Upper lobe of left lung (tissue), 6 donors: ENCODE measurements around the gene HOXA5. TPM values are rescaled to one million over a fixed set of nuclear protein-coding genes. Genes with fewer than 3 reads are reported as not detected.

Experiments
- ATAC-seq, 2 donors: fragments of 200-7000 bp; cut with Tn5 transposase; one replicate each; pipeline ENCODE4 v1.9.1; 2022; ENCODE audit warnings: mild to moderate bottlenecking in 2 of 2, moderate library complexity in 2 of 2; ENCODE audit not compliant: low FRiP score in 2 of 2
- DNase-seq, 2 donors: peaks; one replicate each; pipeline ENCODE4 v3.0.0-alpha.2; 2019 to 2020
- H3K27ac ChIP-seq, 4 donors: fragments of 200-600 bp; sonication (generic); one replicate each; pipeline ENCODE4 v1.5.1; 2016 to 2019
- H3K27me3 ChIP-seq, 4 donors: fragments of 200-600 bp; sonication (generic); one replicate each; pipeline ENCODE4 v1.5.1; 2017 to 2019
- H3K36me3 ChIP-seq, 4 donors: fragments of 200-600 bp; sonication (generic); one replicate each; pipeline ENCODE4 v1.5.1; 2016 to 2019
- H3K4me1 ChIP-seq, 4 donors: fragments of 200-600 bp; sonication (generic); one replicate each; pipeline ENCODE4 v1.5.1; 2018 to 2019
- H3K4me3 ChIP-seq, 4 donors: fragments of 200-600 bp; sonication (generic); one replicate each; pipeline ENCODE4 v1.5.1; 2017 to 2019; ENCODE audit warnings: mild to moderate bottlenecking in 2 of 4, moderate library complexity in 1 of 4
- H3K9me3 ChIP-seq, 4 donors: fragments of 200-600 bp; sonication (generic); one replicate each; pipeline ENCODE4 v1.5.1; 2018 to 2019
- CTCF ChIP-seq, 6 experiments: fragments of 450-650 bp in 4 of 6; fragments of 200-600 bp in 2 of 6; sonication (generic) in 2 of 6; IDR thresholded peaks; one replicate each; pipeline ENCODE4 v1.5.1; 2016 to 2019; ENCODE audit warnings: antibody characterized with exemption in 6 of 6
- EP300 ChIP-seq, 4 donors: sonication (generic); formaldehyde crosslinking; IDR thresholded peaks; one replicate each; pipeline ENCODE4 v1.5.1; 2017; ENCODE audit warnings: antibody characterized with exemption in 4 of 4, control low read depth in 2 of 4
- POLR2A ChIP-seq, 4 donors: fragments of 450-650 bp; IDR thresholded peaks; one replicate each; pipeline ENCODE4 v1.5.1; 2016 to 2017; ENCODE audit warnings: antibody characterized with exemption in 4 of 4, mild to moderate bottlenecking in 2 of 4
- POLR2AphosphoS5 ChIP-seq, 2 donors: sonication (generic); formaldehyde crosslinking; IDR thresholded peaks; one replicate each; pipeline ENCODE4 v1.5.1; 2017; ENCODE audit warnings: antibody characterized with exemption in 2 of 2
- WGBS, 2 donors: methylation state at CpG; one replicate each; pipeline ENCODE4 v1.1.5; 2017 to 2018; 5-methylcytosine and 5-hydroxymethylcytosine counted together
- total RNA-seq, 6 donors: library from RNA; depleted of rRNA in 4 of 6; stranded (reverse); fragments of >200 nt in 4 of 6; gene quantifications; one replicate each; pipeline versions ENCODE4 v1.1.0 to v1.2.1, GENCODE V29; 2016 to 2021
- donor health status: DM: no; HTN: no; CAD: no; lungs with moderate emphysema.
- donor health status: DM: no; HTN: yes; CAD: no; lungs with severe emphysema.

Gene HOXA5
- total RNA-seq, 6 donors from 2014 or later = 7.8 to 79.9 (median 16.9) TPM

- TF ChIP-seq POLR2AphosphoS5 (IDR thresholded peaks at IDR 0.05) = no peak
- no peak for TF ChIP-seq CTCF (IDR thresholded peaks at IDR 0.05)
- no peak for TF ChIP-seq POLR2A (IDR thresholded peaks at IDR 0.05)
- no peak for TF ChIP-seq EP300 (IDR thresholded peaks at IDR 0.05)
- WGBS, 2 donors = 49% methylated on average over 15 of the region's 15 CpGs
- H3K27me3 ChIP-seq = peaks cover 0 to 12% (median 5%) of the 10 kb centered on the region in 4 donors
- peaks cover 11 to 35% (median 15%) of the 10 kb centered on the region in 4 donors for H3K4me1 ChIP-seq
- DNase-seq = no peak
- H3K9me3 ChIP-seq = no peaks in the 10 kb centered on the region
- H3K36me3 ChIP-seq = no peaks in the 10 kb centered on the region
- ATAC-seq = no peak
- H3K27ac ChIP-seq = peak overlapping the region; percentile 94 to 98 (median 96)
- H3K4me3 ChIP-seq = peak overlapping the region in 3 of 4 donors; percentile 49 to 74 (median 62)
These were observed 3.2 kb downstream of the HOXA5 start for GRCh38 chr7:27140126-27140857.

GRCh38 chr7:27139334-27140125, 4.0 kb downstream of the HOXA5 start:
- Histone ChIP-seq H3K4me3 (peak overlapping the region in 3 of 4 donors; percentile 23 to 74 (median 62)), H3K4me1 (peaks cover 14 to 35% (median 22%) of the 10 kb centered on the region in 4 donors), H3K9me3 (no peaks in the 10 kb centered on the region), H3K36me3 (no peaks in the 10 kb centered on the region), H3K27ac (peak overlapping the region; percentile 94 to 98 (median 96)), H3K27me3 (peaks cover 0 to 7% (median 3%) of the 10 kb centered on the region in 4 donors)
- ATAC-seq = no peak
- no peak for TF ChIP-seq CTCF (IDR thresholded peaks at IDR 0.05)
- no peak for TF ChIP-seq EP300 (IDR thresholded peaks at IDR 0.05)
- no peak for TF ChIP-seq POLR2AphosphoS5 (IDR thresholded peaks at IDR 0.05)
- TF ChIP-seq POLR2A (IDR thresholded peaks at IDR 0.05) = no peak
- DNase-seq = peak in 1 of 2 donors; percentile 83
- WGBS, 2 donors = 35 to 69% methylated on average over 24 to 41 of the region's 53 CpGs

GRCh38 chr7:27138985-27139333, 4.5 kb downstream of the HOXA5 start:
- Histone ChIP-seq H3K27me3 (peaks cover 0 to 6% (median 2%) of the 10 kb centered on the region in 4 donors), H3K4me3 (peak overlapping the region in 3 of 4 donors; percentile 23 to 74 (median 62)), H3K4me1 (peaks cover 19 to 37% (median 24%) of the 10 kb centered on the region in 4 donors), H3K27ac (peak overlapping the region; percentile 94 to 98 (median 96)), H3K36me3 (no peaks in the 10 kb centered on the region), H3K9me3 (no peaks in the 10 kb centered on the region)
- TF ChIP-seq POLR2AphosphoS5 (IDR thresholded peaks at IDR 0.05) (no peak), EP300 (IDR thresholded peaks at IDR 0.05) (no peak), POLR2A (IDR thresholded peaks at IDR 0.05) (no peak), CTCF (IDR thresholded peaks at IDR 0.05) (no peak)
- DNase-seq = no peak
- WGBS, 2 donors = 32 to 39% methylated on average over 11 of the region's 11 CpGs
- ATAC-seq = no peak

GRCh38 chr7:27138472-27138871, 5.0 kb downstream of the HOXA5 start:
- no peak for DNase-seq
- no peak for TF ChIP-seq EP300 (IDR thresholded peaks at IDR 0.05)
- TF ChIP-seq POLR2A (IDR thresholded peaks at IDR 0.05) = no peak
- no peak for TF ChIP-seq CTCF (IDR thresholded peaks at IDR 0.05)
- no peak for TF ChIP-seq POLR2AphosphoS5 (IDR thresholded peaks at IDR 0.05)
- Histone ChIP-seq H3K4me3 (peak overlapping the region in 2 of 4 donors; percentile 62 to 74), H3K4me1 (peaks cover 19 to 36% (median 28%) of the 10 kb centered on the region in 4 donors), H3K9me3 (no peaks in the 10 kb centered on the region), H3K27me3 (peaks cover 0 to 6% (median 2%) of the 10 kb centered on the region in 4 donors), H3K27ac (peak overlapping the region; percentile 94 to 98 (median 96)), H3K36me3 (no peaks in the 10 kb centered on the region)
- WGBS, 2 donors = 41 to 52% methylated on average over 1 of the region's 1 CpG
- ATAC-seq = no peak
